ENCODE data around the gene CACNA1D. TPM values are rescaled to one million over a fixed set of nuclear protein-coding genes. Genes with fewer than 3 reads are reported as not detected.

Gene CACNA1D
- total RNA-seq, 1 donor from 2014 or later, result 1.1 TPM

DNA sequence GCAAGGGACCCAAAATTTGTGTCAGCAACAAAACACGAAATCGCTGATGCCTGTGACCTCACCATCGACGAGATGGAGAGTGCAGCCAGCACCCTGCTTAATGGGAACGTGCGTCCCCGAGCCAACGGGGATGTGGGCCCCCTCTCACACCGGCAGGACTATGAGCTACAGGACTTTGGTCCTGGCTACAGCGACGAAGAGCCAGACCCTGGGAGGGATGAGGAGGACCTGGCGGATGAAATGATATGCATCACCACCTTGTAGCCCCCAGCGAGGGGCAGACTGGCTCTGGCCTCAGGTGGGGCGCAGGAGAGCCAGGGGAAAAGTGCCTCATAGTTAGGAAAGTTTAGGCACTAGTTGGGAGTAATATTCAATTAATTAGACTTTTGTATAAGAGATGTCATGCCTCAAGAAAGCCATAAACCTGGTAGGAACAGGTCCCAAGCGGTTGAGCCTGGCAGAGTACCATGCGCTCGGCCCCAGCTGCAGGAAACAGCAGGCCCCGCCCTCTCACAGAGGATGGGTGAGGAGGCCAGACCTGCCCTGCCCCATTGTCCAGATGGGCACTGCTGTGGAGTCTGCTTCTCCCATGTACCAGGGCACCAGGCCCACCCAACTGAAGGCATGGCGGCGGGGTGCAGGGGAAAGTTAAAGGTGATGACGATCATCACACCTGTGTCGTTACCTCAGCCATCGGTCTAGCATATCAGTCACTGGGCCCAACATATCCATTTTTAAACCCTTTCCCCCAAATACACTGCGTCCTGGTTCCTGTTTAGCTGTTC, 316.9 kb downstream of the CACNA1D start:
- Mint-ChIP-seq H3K4me1 (peaks cover 3% of the 10 kb centered on the region), H3K9me3 (no peaks in the 10 kb centered on the region), H3K27me3 (ENCODE audit: low read depth) (no peaks in the 10 kb centered on the region), H3K36me3 (ENCODE audit: low read depth) (no peaks in the 10 kb centered on the region), H3K27ac (ENCODE audit: unreplicated experiment) (no peak overlapping the region), H3K4me3 (no peak overlapping the region)
- DNase-seq (ENCODE audit: low read depth, low spot score), result no peak
- TF ChIP-seq, protein P1, sequence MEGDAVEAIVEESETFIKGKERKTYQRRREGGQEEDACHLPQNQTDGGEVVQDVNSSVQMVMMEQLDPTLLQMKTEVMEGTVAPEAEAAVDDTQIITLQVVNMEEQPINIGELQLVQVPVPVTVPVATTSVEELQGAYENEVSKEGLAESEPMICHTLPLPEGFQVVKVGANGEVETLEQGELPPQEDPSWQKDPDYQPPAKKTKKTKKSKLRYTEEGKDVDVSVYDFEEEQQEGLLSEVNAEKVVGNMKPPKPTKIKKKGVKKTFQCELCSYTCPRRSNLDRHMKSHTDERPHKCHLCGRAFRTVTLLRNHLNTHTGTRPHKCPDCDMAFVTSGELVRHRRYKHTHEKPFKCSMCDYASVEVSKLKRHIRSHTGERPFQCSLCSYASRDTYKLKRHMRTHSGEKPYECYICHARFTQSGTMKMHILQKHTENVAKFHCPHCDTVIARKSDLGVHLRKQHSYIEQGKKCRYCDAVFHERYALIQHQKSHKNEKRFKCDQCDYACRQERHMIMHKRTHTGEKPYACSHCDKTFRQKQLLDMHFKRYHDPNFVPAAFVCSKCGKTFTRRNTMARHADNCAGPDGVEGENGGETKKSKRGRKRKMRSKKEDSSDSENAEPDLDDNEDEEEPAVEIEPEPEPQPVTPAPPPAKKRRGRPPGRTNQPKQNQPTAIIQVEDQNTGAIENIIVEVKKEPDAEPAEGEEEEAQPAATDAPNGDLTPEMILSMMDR (conservative IDR thresholded peaks at IDR 0.05), result no peak

DNA sequence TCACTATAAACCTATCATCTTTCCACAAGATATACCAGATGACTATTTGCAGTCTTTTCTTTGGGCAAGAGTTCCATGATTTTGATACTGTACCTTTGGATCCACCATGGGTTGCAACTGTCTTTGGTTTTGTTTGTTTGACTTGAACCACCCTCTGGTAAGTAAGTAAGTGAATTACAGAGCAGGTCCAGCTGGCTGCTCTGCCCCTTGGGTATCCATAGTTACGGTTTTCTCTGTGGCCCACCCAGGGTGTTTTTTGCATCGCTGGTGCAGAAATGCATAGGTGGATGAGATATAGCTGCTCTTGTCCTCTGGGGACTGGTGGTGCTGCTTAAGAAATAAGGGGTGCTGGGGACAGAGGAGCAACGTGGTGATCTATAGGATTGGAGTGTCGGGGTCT, 318.0 kb downstream of the CACNA1D start:
- Mint-ChIP-seq H3K27me3 (ENCODE audit: low read depth) (no peaks in the 10 kb centered on the region), H3K9me3 (no peaks in the 10 kb centered on the region), H3K4me1 (peaks cover 3% of the 10 kb centered on the region), H3K36me3 (ENCODE audit: low read depth) (no peaks in the 10 kb centered on the region), H3K27ac (ENCODE audit: unreplicated experiment) (no peak overlapping the region), H3K4me3 (no peak overlapping the region)
- DNase-seq (ENCODE audit: low read depth, low spot score), result no peak
- TF ChIP-seq, protein P1 (conservative IDR thresholded peaks at IDR 0.05), result no peak

DNA sequence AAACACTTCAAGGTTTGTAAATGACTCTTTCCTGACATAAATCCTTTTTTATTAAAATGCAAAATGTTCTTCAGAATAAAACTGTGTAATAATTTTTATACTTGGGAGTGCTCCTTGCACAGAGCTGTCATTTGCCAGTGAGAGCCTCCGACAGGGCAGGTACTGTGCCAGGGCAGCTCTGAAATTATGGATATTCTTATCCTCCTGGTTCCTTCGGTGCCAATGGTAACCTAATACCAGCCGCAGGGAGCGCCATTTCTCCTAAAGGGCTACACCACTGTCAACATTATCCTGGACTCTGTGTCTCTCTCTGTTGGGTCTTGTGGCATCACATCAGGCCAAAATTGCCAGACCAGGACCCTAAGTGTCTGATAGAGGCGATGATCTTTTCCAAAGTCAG, 318.8 kb downstream of the CACNA1D start:
- H3K27me3 Mint-ChIP-seq (ENCODE audit: low read depth), result no peaks in the 10 kb centered on the region
- no peak overlapping the region for H3K27ac Mint-ChIP-seq (ENCODE audit: unreplicated experiment)
- no peaks in the 10 kb centered on the region for H3K36me3 Mint-ChIP-seq (ENCODE audit: low read depth)
- peaks cover 3% of the 10 kb centered on the region for H3K4me1 Mint-ChIP-seq
- no peak overlapping the region for H3K4me3 Mint-ChIP-seq
- no peak for DNase-seq (ENCODE audit: low read depth, low spot score)
- H3K9me3 Mint-ChIP-seq, result no peaks in the 10 kb centered on the region
- TF ChIP-seq, protein P1 (conservative IDR thresholded peaks at IDR 0.05), result no peak

DNA sequence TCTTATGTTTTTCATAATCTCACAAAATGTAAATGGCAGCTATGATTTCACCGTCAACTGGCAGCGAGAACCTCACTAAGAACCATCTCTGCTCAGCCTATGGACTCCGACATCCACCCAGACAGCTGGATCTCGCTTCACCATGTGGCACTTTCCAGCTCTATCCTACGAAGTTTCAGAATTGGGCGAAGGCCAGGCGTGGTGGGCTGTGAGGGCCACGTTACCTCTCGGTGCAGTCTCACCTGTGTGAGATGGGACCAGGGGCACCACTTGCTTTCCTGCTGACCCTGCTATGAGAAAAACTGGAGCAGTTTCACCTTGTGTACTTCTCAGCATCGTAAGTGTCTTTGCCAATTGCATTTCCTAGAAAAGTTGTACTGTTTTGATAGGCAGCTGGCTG, 319.5 kb downstream of the CACNA1D start:
- H3K36me3 Mint-ChIP-seq (ENCODE audit: low read depth), result no peaks in the 10 kb centered on the region
- no peaks in the 10 kb centered on the region for H3K9me3 Mint-ChIP-seq
- no peak overlapping the region for H3K4me3 Mint-ChIP-seq
- no peaks in the 10 kb centered on the region for H3K27me3 Mint-ChIP-seq (ENCODE audit: low read depth)
- peaks cover 3% of the 10 kb centered on the region for H3K4me1 Mint-ChIP-seq
- no peak for DNase-seq (ENCODE audit: low read depth, low spot score)
- H3K27ac Mint-ChIP-seq (ENCODE audit: unreplicated experiment), result peak overlapping the region; percentile 37
- TF ChIP-seq, protein P1 (conservative IDR thresholded peaks at IDR 0.05), result no peak

DNA sequence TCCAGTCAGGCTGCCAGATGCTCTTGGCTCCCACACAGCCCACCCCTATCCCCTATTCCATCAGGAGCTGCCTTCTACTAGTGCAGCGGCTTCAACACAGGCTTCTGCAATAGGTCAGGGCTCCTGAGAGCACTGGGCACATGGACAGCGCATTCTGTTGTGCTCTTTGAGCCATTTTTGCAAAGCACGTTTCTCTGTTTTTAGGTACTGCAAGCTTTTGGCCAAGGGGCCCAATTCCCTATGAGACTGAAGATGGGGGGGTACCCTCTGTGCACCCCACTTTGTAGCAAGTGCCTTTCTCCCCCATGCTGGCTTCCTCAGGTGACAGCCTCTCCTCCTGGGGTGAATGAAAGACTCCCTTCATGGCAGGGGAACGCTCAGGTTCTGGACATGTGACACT, 320.7 kb downstream of the CACNA1D start:
- H3K27ac Mint-ChIP-seq (ENCODE audit: unreplicated experiment), result no peak overlapping the region
- no peaks in the 10 kb centered on the region for H3K9me3 Mint-ChIP-seq
- no peaks in the 10 kb centered on the region for H3K36me3 Mint-ChIP-seq (ENCODE audit: low read depth)
- H3K27me3 Mint-ChIP-seq (ENCODE audit: low read depth), result no peaks in the 10 kb centered on the region
- H3K4me1 Mint-ChIP-seq, result peaks cover 3% of the 10 kb centered on the region
- no peak overlapping the region for H3K4me3 Mint-ChIP-seq
- DNase-seq (ENCODE audit: low read depth, low spot score), result no peak
- TF ChIP-seq, protein P1 (conservative IDR thresholded peaks at IDR 0.05), result no peak

All from neural crest cell (in vitro differentiated cells).